Parathyroid adenoma (tissue), 2 donors: ENCODE measurements around the gene CDK5R2.

ENCODE experiments used
- H2AFZ ChIP-seq: fragments of 300-600 bp; sonication (generic); one replicate; pipeline ENCODE4 v1.7.0; 2017; ENCODE audit warnings: antibody characterized with exemption, mild to moderate bottlenecking
- H3K27ac ChIP-seq: fragments of 300-600 bp; sonication (generic); one replicate; pipeline ENCODE4 v1.7.0; 2017
- H3K27me3 ChIP-seq: fragments of 300-600 bp; sonication (generic); one replicate; pipeline ENCODE4 v1.7.0; 2017; ENCODE audit warnings: low read length; ENCODE audit not compliant: control insufficient read depth, insufficient read depth
- H3K36me3 ChIP-seq: fragments of 300-600 bp; sonication (generic); one replicate; pipeline ENCODE4 v1.7.0; 2017; ENCODE audit warnings: low read length; ENCODE audit not compliant: control insufficient read depth, insufficient read depth
- H3K4me1 ChIP-seq: fragments of 300-600 bp; sonication (generic); one replicate; pipeline ENCODE4 v1.7.0; 2017; ENCODE audit warnings: control low read depth
- H3K4me2 ChIP-seq: fragments of 300-600 bp; sonication (generic); one replicate; pipeline ENCODE4 v1.7.0; 2017; ENCODE audit warnings: low read length
- H3K4me3 ChIP-seq: fragments of 300-600 bp; sonication (generic); one replicate; pipeline ENCODE4 v1.7.0; 2017; ENCODE audit warnings: low read depth, low read length
- H3K79me2 ChIP-seq: fragments of 300-600 bp; sonication (generic); one replicate; pipeline ENCODE4 v1.7.0; 2017; ENCODE audit warnings: control low read depth
- H3K9ac ChIP-seq: fragments of 300-600 bp; sonication (generic); one replicate; pipeline ENCODE4 v1.7.0; 2017; ENCODE audit warnings: mild to moderate bottlenecking
- H3K9me3 ChIP-seq: fragments of 300-600 bp; sonication (generic); one replicate; pipeline ENCODE4 v1.7.0; 2017; ENCODE audit warnings: low read length; ENCODE audit not compliant: control insufficient read depth
- CTCF ChIP-seq: fragments of 300-600 bp; sonication (generic); IDR thresholded peaks from one replicate; pipeline ENCODE4 v1.7.0; 2017; ENCODE audit warnings: antibody characterized with exemption, mild to moderate bottlenecking
- donor health status: primary hyperparathyroidism.

The CDK5R2 gene

DNA sequence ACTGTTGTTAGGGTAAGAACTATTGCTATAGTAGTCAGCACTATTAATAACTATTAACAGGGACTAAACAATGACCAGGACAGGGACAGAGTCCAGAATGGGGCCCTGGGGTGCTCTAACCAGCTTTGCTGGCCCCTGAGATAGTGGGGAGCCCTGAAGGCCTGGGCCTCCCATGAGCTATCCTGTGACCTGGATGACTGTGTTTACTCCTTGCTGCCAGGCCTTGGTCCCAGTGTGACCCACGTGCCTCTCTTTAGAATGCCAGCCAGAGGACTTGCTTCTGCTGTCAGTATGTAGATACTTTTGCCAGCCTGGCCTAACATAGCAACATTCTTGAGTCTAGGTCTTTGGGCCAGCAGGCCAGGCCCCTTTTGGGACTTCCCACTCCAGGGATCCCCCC lies 11.4 kb downstream of the CDK5R2 start:
- Histone ChIP-seq H2AFZ (no peak overlapping the region), H3K4me3 (no peak overlapping the region), H3K27me3 (no peaks in the 10 kb centered on the region), H3K4me1 (no peaks in the 10 kb centered on the region), H3K4me2 (no peak overlapping the region), H3K9ac (no peak overlapping the region), H3K79me2 (no peaks in the 10 kb centered on the region), H3K9me3 (no peaks in the 10 kb centered on the region), H3K36me3 (no peaks in the 10 kb centered on the region), H3K27ac (no peak overlapping the region)
- no peak for TF ChIP-seq CTCF

DNA sequence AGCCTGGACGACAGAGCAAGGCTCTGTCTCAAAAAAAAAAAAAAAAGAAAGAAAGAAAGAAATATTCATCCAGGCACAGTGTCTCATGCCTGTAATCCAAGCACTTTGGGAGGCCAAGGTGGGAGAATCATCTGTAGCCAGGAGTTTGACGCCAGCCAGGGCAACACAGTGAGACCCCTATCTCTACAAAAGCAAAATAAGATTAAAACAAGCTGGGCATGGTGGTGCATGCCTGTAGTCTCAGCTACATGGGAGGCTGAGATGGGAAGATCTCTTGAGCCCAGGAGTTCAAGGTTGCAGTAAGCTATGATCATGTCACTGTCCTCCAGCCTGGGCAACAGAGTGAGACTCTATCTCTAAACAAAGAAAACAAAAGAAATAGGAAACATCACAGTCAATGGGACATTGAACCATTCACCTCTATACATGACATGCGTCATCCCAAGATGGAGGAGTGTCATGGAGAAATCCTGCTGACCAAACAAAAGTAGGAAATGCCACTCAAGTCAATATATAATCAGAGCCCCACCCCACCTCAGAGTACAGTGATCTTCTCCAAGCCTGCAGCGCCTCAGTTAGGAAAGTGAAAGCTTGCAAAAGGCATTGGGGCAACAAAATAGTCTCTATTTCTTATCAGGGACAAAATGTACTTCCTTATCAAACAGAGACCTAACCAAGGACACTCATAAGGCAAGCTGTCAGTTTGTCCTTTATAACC lies 15.8 kb downstream of the CDK5R2 start:
- Histone ChIP-seq H3K9me3 (no peaks in the 10 kb centered on the region), H3K27me3 (no peaks in the 10 kb centered on the region), H3K4me2 (no peak overlapping the region), H2AFZ (no peak overlapping the region), H3K27ac (no peak overlapping the region), H3K36me3 (no peaks in the 10 kb centered on the region), H3K79me2 (no peaks in the 10 kb centered on the region), H3K4me1 (no peaks in the 10 kb centered on the region), H3K4me3 (no peak overlapping the region), H3K9ac (no peak overlapping the region)
- TF ChIP-seq CTCF, result no peak

GRCh38 chr2:218979846-218980734 lies 20.6 kb downstream of the CDK5R2 start:
- H3K4me3 ChIP-seq, result peak overlapping the region; percentile 9
- H3K9ac ChIP-seq, result no peak overlapping the region
- H3K79me2 ChIP-seq, result no peaks in the 10 kb centered on the region
- H3K27ac ChIP-seq, result no peak overlapping the region
- H3K9me3 ChIP-seq, result no peaks in the 10 kb centered on the region
- H3K4me1 ChIP-seq, result peaks cover 6% of the 10 kb centered on the region
- H3K4me2 ChIP-seq, result peak overlapping the region; percentile 70
- peak; percentile 97 for TF ChIP-seq CTCF
- peaks cover 23% of the 10 kb centered on the region for H3K27me3 ChIP-seq
- peak overlapping the region; percentile 81 for H2AFZ ChIP-seq
- no peaks in the 10 kb centered on the region for H3K36me3 ChIP-seq

GRCh38 chr2:218980735-218981389 lies 21.4 kb downstream of the CDK5R2 start:
- H3K4me1 ChIP-seq, result peaks cover 6% of the 10 kb centered on the region
- no peaks in the 10 kb centered on the region for H3K36me3 ChIP-seq
- no peak overlapping the region for H3K9ac ChIP-seq
- H2AFZ ChIP-seq, result no peak overlapping the region
- no peaks in the 10 kb centered on the region for H3K9me3 ChIP-seq
- peak overlapping the region; percentile 49 for H3K4me2 ChIP-seq
- peaks cover 23% of the 10 kb centered on the region for H3K27me3 ChIP-seq
- H3K79me2 ChIP-seq, result no peaks in the 10 kb centered on the region
- no peak overlapping the region for H3K27ac ChIP-seq
- H3K4me3 ChIP-seq, result no peak overlapping the region
- no peak for TF ChIP-seq CTCF
